Measurements from ENCODE around the gene GOLGA6L9. TPM values are rescaled to one million over a fixed set of nuclear protein-coding genes. Genes with fewer than 3 reads are reported as not detected.
A peak's percentile ranks its signal among the peaks of the same experiment; 100 is the strongest.
"Not testable (repeated sequence)": the region's sequence is repeated elsewhere in the genome, so short reads cannot be mapped to it uniquely, and the experiment has no call there.

The GOLGA6L9 gene, protein sequence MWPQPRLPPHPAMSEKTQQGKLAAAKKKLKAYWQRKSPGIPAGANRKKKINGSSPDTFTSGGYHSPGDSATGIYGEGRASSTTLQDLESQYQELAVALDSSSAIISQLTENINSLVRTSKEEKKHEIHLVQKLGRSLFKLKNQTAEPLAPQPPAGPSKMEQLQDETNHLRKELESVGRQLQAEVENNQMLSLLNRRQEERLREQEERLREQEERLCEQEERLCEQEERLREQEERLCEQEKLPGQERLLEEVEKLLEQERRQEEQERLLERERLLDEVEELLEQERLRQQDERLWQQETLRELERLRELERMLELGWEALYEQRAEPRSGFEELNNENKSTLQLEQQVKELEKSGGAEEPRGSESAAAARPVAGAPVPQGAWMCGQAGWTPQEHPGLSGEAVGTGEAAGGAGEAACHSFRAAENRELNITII
- 10.2 TPM for polyA plus RNA-seq (2012; ENCODE audit: insufficient read depth, insufficient read length, low read depth)

DNA sequence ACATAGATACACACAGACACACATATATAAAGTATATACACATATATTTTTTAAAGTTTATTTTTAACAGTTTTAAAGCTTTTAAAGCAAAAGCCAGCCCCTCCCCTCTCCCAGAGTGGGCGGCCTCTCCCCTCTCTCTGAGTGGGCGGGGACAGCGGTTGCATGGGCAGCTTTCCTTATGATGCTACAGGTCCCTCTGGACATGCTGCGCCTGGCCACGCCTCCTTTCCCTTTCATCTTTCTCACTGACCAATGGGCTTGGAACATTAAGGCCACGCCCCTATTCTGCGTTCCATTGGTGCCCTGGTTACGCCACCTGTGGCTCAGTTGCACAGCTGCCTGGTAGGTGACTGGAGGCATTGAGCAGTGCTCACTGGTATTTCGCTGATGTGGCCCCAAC, at the start of gene GOLGA6L9:
GOLGA6L9 (plus strand) TSS at position 124 of the 400 bp plus-strand sequence; CDS start at position 388, 264 bp downstream.
- H3K4me3 ChIP-seq (ENCODE audit: low read depth, low read length); H3K9me3 ChIP-seq; H3K27me3 ChIP-seq; H3K36me3 ChIP-seq; H3K4me1 ChIP-seq: not testable (repeated sequence)
- DNase-seq, result peak; percentile 33

DNA sequence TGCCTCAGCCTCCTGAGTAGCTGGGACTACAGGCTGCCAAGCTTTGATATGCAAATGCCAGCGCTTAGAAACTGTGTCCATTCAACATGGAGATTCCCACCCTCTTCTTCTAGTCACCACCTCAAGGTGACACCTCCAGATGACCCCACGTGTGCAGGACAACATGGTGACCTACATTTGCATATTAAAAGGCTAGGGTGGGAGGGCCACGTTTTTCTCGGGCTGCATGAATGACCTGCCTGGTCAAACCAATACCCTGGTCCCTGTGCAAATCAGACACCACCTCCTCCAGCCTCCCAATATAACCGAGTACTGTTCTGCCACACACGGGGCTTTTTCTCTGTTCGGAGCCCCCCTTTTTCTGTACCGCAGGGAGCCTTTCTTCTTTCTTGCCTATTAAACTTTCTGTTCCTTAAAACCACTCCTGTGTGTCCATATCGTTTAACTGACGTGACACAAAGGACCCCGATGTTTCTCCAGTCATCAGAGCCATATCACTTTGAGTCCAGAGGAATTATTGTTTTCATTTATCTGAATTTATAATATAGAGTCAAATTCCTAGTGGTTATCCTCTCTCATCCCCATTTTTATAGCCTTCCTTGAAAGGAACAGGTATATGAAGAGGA, 48.2 kb upstream of the GOLGA6L9 start:
- DNase-seq; H3K9me3 ChIP-seq; H3K27me3 ChIP-seq; H3K4me1 ChIP-seq; H3K4me3 ChIP-seq (ENCODE audit: low read depth, low read length); H3K36me3 ChIP-seq: not testable (repeated sequence)

DNA sequence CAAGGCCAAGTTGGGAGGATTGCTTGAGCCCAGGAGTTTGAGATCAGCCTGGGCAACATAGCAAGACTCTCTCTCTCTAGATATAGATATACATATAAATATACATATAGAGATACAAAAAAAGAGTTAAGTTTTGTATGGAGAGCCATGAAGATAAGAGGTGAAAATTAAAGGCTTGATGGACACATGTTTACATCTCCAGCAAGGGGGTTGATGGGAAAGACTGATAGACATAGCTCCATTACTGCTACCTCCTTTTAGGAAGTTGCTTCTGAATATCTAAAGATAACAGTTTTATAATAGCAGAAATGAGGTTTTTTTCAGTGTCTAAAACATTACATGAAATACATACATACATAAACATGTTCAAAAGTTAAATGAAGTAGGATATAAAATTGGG, 42.4 kb upstream of the GOLGA6L9 start:
- DNase-seq; H3K27me3 ChIP-seq; H3K4me1 ChIP-seq; H3K4me3 ChIP-seq (ENCODE audit: low read depth, low read length); H3K36me3 ChIP-seq; H3K9me3 ChIP-seq: not testable (repeated sequence)

DNA sequence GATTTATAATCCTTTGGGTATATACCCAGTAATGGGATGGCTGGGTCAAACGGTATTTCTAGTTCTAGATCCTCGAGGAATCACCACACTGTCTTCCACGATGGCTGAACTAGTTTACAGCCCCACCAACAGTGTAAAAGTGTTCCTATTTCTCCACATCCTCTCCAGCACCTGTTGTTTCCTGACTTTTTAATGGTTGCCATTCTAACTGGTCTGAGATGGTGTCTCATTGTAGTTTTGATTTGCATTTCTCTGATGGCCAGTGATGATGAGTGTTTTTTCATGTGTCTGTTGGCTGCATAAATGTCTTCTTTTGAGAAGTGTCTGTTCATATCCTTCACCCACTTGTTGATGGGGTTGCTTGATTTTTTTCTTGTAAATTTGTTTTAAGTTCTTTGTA, 39.5 kb upstream of the GOLGA6L9 start:
- not testable (repeated sequence) for H3K4me1 ChIP-seq; DNase-seq; H3K27me3 ChIP-seq; H3K4me3 ChIP-seq (ENCODE audit: low read depth, low read length); H3K9me3 ChIP-seq; H3K36me3 ChIP-seq

DNA sequence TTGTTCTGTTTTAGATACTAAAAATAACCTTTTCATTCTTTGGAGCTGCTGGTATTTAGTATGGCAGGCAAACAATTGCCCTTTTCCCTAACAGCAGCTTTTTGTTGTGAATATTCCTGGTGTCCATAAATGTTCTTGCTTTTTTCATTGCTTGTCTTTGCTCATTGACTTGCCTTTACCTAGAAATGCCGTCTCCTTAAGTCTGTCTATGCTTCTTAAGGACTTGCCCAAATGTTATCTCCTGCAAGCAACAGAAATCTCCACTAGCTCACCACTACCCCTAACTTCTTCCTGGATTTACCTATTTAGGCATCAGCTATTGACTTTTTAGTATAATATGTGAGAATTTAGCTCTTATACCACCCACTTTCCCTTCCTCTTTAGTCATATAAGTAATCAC, 37.5 kb upstream of the GOLGA6L9 start:
- H3K27me3 ChIP-seq; H3K4me3 ChIP-seq (ENCODE audit: low read depth, low read length); H3K36me3 ChIP-seq; H3K4me1 ChIP-seq; H3K9me3 ChIP-seq; DNase-seq: not testable (repeated sequence)

DNA sequence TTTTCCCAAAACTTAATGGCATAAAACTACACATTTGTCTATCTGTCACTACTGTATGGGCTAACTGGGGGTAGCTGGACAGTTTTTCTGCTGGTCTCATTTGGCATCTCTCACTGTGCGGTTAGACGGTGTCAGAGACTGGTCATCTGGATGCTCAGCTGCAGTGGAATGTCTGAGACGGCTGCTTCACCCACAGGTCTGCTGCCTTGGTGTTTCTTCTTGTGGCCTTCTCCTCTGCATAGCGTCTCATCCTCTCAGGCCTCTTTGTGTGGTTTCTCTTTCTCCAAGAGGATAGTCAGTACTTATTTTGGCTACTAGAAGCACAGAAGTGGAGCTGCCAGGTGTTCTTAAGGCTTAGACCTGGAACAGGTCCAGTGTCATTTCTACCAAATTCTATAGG, 35.9 kb upstream of the GOLGA6L9 start:
- no peak for DNase-seq
- H3K36me3 ChIP-seq, result no peaks in the 10 kb centered on the region
- no peaks in the 10 kb centered on the region for H3K27me3 ChIP-seq
- no peaks in the 10 kb centered on the region for H3K9me3 ChIP-seq
- no peaks in the 10 kb centered on the region for H3K4me1 ChIP-seq
- no peak overlapping the region for H3K4me3 ChIP-seq (ENCODE audit: low read depth, low read length)
- TF ChIP-seq, protein P1, sequence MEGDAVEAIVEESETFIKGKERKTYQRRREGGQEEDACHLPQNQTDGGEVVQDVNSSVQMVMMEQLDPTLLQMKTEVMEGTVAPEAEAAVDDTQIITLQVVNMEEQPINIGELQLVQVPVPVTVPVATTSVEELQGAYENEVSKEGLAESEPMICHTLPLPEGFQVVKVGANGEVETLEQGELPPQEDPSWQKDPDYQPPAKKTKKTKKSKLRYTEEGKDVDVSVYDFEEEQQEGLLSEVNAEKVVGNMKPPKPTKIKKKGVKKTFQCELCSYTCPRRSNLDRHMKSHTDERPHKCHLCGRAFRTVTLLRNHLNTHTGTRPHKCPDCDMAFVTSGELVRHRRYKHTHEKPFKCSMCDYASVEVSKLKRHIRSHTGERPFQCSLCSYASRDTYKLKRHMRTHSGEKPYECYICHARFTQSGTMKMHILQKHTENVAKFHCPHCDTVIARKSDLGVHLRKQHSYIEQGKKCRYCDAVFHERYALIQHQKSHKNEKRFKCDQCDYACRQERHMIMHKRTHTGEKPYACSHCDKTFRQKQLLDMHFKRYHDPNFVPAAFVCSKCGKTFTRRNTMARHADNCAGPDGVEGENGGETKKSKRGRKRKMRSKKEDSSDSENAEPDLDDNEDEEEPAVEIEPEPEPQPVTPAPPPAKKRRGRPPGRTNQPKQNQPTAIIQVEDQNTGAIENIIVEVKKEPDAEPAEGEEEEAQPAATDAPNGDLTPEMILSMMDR (IDR thresholded peaks at IDR 0.05; ENCODE audit: low read depth, low read length), result no peak

DNA sequence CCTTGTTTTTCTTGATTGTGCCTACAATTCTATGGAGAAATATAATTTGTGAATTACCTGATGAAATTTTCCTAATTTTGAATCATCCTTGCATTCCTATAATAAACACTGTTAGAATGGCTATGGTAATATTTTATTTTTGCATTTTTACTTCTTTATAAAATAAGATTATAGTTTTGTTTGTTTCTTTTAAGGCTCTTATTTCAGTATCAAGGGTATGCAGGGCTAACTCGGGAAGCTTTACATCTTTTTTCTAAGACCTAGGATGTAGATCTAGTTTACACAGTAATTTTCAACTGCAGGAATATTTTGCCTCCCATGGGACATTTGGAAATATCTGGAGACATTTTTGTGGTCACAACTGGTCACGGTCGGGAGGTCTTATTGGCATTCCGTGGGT, 33.8 kb upstream of the GOLGA6L9 start:
- H3K36me3 ChIP-seq; DNase-seq; H3K9me3 ChIP-seq; H3K4me3 ChIP-seq (ENCODE audit: low read depth, low read length); H3K27me3 ChIP-seq; H3K4me1 ChIP-seq: not testable (repeated sequence)

DNA sequence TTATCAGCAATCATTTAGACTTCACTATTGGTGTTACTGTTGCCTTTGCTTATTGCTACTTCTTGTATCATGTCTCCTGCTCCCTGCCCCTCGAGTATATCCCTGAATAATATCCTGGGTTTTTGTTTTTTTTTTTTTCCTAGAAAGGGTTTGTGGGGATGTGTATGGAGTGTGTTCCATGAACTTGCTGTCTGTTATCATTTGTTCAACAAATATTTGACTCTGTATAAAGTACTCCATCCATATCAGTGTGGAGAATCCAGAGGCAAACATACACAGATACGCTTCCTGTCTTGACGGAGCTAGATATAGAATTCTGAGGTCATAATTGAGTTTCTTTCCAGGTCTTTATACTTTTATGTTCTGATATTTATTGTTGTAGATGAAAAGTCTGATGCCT, 31.8 kb upstream of the GOLGA6L9 start:
- H3K4me3 ChIP-seq (ENCODE audit: low read depth, low read length), result no peak overlapping the region
- no peaks in the 10 kb centered on the region for H3K27me3 ChIP-seq

DNA sequence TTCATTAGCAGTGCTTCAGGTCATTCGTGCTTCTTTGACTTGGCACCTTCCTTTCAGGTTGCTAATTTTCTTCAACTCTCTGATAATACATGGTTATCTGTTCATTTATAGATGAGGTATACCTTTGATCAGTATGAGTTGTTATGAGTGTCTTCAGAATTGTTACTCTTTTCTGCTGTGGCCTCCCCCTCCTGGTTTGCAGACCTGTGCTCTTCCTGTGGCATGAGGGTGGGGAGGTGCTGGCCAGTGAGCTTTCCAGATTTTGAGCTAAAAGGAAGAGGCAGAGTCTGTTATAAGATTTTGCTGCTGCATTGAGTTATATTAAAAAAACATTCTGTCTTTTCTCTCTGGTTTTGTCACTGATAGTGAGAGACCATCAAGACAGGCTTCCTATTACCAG, 30.8 kb upstream of the GOLGA6L9 start:
- Histone ChIP-seq H3K4me3 (ENCODE audit: low read depth, low read length) (no peak overlapping the region), H3K9me3 (no peaks in the 10 kb centered on the region), H3K36me3 (no peaks in the 10 kb centered on the region), H3K27me3 (no peaks in the 10 kb centered on the region), H3K4me1 (no peaks in the 10 kb centered on the region)
- no peak for DNase-seq
- TF ChIP-seq, protein P1 (IDR thresholded peaks at IDR 0.05; ENCODE audit: low read depth, low read length), result no peak

More for the DNA sequence above, 31.8 kb upstream of the GOLGA6L9 start:
- no peak for DNase-seq
- Histone ChIP-seq H3K4me1 (no peaks in the 10 kb centered on the region), H3K36me3 (no peaks in the 10 kb centered on the region), H3K9me3 (no peaks in the 10 kb centered on the region)
- TF ChIP-seq, protein P1 (IDR thresholded peaks at IDR 0.05; ENCODE audit: low read depth, low read length), result no peak

DNA sequence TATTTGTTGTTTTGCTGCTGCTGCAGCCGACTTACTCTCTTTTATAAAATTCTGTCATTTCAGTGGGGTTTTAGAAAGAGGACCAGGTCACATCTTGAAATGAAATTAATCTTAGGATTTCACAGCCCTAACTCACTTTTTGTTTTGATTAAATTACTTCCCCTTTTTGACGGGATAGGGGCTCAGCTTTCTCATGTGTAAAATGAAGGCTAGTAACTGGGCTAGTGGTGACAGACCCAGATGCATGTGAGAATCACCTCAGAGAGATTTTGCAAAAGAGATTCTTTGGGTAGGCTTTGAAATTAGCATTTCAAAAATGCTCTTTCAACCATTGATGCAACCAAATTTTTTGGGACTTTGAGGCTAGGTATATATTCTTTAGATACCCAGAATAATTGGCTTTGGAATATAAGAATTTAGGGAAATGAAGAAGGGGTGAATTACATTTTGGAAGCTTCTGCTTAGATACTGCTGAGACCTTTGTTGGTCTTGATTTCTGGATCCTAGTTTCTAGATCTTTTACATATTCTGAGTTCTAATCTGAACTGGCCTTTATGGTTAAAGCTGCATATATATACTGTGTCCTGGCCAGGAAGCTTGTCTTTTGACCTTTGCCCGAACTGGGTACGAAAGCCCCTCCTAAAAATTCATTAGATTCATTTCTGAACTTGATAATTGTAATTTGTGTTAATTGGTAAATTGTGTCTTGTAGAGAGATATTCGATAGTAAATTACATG, 30.1 kb upstream of the GOLGA6L9 start:
- H3K36me3 ChIP-seq; H3K4me1 ChIP-seq; DNase-seq; H3K4me3 ChIP-seq (ENCODE audit: low read depth, low read length); H3K9me3 ChIP-seq; H3K27me3 ChIP-seq: not testable (repeated sequence)

DNA sequence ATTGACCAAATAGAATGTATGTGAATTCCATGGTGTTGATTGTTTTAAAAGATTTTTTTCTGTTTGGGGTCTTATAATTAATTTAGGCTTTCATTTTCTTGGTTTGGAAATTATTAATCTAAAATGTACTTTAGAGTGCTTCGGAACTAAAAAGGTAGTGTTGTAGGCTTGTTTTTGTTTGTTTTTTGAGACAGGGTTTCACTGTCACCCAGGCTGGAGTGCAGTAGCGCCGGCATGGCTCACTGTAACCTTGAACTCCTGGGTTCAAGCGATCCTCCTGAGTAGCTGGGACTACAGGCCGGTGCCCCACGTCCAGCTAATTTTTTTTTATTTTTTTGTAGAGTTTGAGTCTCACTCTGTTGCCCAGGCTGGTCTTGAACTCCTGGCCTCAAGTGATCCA, 27.7 kb upstream of the GOLGA6L9 start:
- not testable (repeated sequence) for H3K36me3 ChIP-seq; H3K4me3 ChIP-seq (ENCODE audit: low read depth, low read length); H3K9me3 ChIP-seq; H3K4me1 ChIP-seq; DNase-seq; H3K27me3 ChIP-seq

DNA sequence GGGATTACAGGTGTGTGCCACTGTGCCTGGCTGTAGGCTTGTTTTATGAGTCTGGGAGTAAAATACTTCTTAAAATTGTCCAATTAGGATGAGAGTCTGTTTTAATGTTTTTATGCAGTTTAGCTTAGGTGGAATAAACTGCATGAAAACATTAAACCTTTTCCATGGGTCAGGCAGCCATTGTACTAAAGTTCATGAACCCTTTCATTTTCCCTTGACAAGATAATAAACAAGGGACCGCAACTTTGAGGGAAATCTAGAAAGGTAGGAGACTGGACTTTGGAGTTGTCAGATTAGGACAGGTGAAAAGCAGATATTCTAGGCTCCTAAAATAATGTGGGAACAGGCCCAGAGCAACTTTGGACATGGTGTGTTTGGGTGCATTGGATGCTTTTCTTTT, 27.3 kb upstream of the GOLGA6L9 start:
- not testable (repeated sequence) for DNase-seq; H3K4me3 ChIP-seq (ENCODE audit: low read depth, low read length); H3K36me3 ChIP-seq; H3K4me1 ChIP-seq; H3K9me3 ChIP-seq; H3K27me3 ChIP-seq

Measured in BE2C (cell line).